Activated CD4-positive, alpha-beta memory T cell treated with anti-CD3 and anti-CD28 coated beads, Interleukin-2, amount 10 ng/mL, durations not matched to agents 7 days and 5 days (primary cell): ENCODE measurements around the gene MAD1L1. TPM values are rescaled to one million over a fixed set of nuclear protein-coding genes. Genes with fewer than 3 reads are reported as not detected.
A peak's percentile ranks its signal among the peaks of the same experiment; 100 is the strongest.

Experiments used
- CTCF ChIA-PET: fragments of 350-600 bp; sonication (Branson Sonifier 250); formaldehyde crosslinking; loops from one replicate; lab custom pipeline; 2021; ENCODE audit warnings: antibody characterized with exemption, inconsistent platforms; lab: Charles Lee
- POLR2A ChIA-PET: fragments of 350-600 bp; sonication (Branson Sonifier 250); formaldehyde crosslinking; loops from one replicate; lab custom pipeline; 2021; ENCODE audit warnings: antibody characterized with exemption; lab: Charles Lee
- DNase-seq: peaks from one replicate; pipeline ENCODE4 v3.0.0-alpha.2; 2020
- H3K27ac Mint-ChIP-seq: one replicate; pipeline ENCODE4 v1.8.0; 2021; ENCODE audit warnings: mild to moderate bottlenecking, mixed read lengths
- H3K27me3 Mint-ChIP-seq: one replicate; pipeline ENCODE4 v1.8.0; 2021; ENCODE audit warnings: mixed read lengths
- H3K36me3 Mint-ChIP-seq: one replicate; pipeline ENCODE4 v1.8.0; 2021; ENCODE audit warnings: low read depth, mixed read lengths
- H3K4me1 Mint-ChIP-seq: one replicate; pipeline ENCODE4 v1.8.0; 2021; ENCODE audit warnings: mixed read lengths
- H3K4me3 Mint-ChIP-seq: one replicate; pipeline ENCODE4 v1.8.0; 2021; ENCODE audit warnings: mild to moderate bottlenecking, mixed read lengths
- H3K9me3 Mint-ChIP-seq: one replicate; pipeline ENCODE4 v1.8.0; 2021; ENCODE audit warnings: mixed read lengths
- total RNA-seq, 2 experiments: library from RNA; stranded (reverse); gene quantifications; one replicate each; pipeline ENCODE4 v1.2.3, GENCODE V29; 2021

Gene MAD1L1
- total RNA-seq, 2 experiments from 2014 or later = 120 to 136 TPM

DNA sequence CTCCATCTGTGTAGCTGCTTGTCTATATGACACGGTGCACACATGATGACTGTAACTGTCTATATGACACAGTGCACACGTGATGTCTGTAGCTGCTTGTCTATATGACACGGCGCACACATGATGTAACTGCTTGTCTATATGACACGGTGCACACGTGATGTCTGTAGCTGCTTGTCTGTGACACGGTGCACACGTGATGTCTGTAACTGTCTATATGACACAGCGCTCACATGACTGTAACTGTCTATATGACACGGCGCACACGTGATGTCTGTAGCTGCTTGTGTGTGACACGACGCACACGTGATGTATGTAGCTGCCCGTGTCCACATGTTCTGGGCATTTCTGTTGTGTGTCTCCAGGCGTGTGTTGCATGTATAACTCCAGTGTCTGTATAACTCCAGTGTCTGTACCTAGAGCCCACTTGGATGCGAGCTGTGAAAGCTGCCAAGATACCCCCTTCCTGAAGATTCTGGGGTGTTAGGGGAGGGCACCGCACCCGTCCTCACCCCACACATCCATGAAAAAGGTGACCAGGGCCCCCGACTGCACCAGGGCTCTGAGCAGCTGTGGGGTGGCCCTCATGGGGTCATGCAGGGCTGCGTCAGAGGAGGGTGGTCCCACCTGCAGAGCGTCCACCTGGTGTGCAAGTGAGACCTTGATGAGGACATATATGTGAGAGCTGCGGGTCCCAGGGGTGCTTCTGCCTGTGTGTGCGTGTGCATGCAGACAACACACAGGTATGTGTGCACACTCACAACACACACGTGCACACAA is 424.7 kb downstream of the MAD1L1 start:
- POLR2A ChIA-PET = no interaction called here
- Mint-ChIP-seq H3K27me3 (peaks cover 2% of the 10 kb centered on the region), H3K4me3 (no peak overlapping the region), H3K27ac (no peak overlapping the region), H3K36me3 (no peaks in the 10 kb centered on the region), H3K4me1 (no peaks in the 10 kb centered on the region), H3K9me3 (no peaks in the 10 kb centered on the region)
- CTCF ChIA-PET = no interaction called here
- DNase-seq = peak; percentile 9

DNA sequence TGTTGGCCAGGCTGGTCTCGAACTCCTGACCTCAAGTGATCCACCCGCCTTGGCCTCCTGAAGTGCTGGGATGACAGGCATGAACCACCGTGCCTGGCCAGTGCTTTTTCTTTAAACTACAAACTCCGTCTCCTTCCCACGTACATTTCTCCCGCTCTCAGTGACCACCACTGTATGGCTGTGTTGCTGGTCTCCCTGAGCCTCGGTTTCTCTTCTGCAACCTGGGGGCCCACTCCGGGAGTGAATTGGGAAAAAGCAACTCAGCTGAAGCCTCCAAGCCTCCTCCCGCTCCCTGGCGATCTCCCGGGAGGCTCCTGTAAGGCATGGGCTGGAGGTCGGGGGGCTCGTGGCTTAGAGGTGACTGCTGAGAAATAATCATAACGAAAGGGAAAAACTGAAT is 426.4 kb downstream of the MAD1L1 start:
- ChIA-PET POLR2A (no interaction called here), CTCF (interaction anchor here (1.0 kb wide), 1 partner anchor 8 kb away, joined by 3 read pairs; no protein-coding TSS in a partner anchor)
- H3K27ac Mint-ChIP-seq = no peak overlapping the region

DNA sequence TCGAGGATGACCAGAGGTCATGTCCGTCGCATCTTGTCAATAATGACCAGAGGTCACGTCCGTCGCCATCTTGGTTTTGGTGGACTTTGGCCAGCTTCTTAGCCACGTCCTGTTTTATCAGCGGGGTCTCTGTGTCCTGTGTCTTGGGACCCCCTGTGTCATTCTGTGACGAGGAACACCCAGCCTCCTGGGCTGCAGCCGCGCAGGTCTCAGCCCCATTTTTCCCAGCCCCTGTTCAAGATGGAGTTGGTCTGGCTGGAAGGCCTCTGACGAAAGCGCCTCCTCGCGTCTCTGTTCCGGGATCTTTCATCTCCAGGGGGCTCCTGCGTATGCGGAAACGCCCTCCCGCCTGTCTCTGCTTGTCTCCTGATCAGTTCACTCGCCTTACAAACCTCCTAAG is 428.4 kb downstream of the MAD1L1 start:
- Mint-ChIP-seq H3K9me3 (no peaks in the 10 kb centered on the region), H3K27ac (no peak overlapping the region), H3K27me3 (peaks cover 7% of the 10 kb centered on the region), H3K4me3 (no peak overlapping the region), H3K36me3 (no peaks in the 10 kb centered on the region), H3K4me1 (no peaks in the 10 kb centered on the region)
- DNase-seq = no peak
- ChIA-PET POLR2A (no interaction called here), CTCF (no interaction called here)

More for the DNA sequence above, 426.4 kb downstream of the MAD1L1 start:
- Mint-ChIP-seq H3K9me3 (no peaks in the 10 kb centered on the region), H3K27me3 (peaks cover 4% of the 10 kb centered on the region), H3K4me1 (no peaks in the 10 kb centered on the region), H3K36me3 (no peaks in the 10 kb centered on the region), H3K4me3 (no peak overlapping the region)
- DNase-seq = no peak

DNA sequence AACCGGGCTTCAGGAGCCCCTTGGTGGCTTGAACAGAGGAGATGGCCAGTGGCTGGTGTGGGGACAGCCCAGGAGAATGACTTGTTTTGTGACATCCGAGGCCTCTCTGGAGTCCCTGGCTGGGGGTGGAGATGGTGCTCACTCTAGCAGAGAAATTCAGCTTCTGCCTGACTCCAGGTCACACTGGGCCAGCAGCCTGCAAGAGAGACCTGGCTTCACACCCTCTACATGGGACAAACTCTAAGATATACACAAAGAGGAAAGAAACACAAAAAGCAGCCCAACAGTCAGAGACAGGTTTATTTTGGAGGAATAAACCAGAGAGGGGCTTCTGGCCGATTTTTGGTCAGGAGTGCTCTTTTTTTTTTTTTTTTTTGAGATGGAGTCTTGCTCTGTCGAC is 429.8 kb downstream of the MAD1L1 start:
- H3K27me3 Mint-ChIP-seq = peaks cover 10% of the 10 kb centered on the region
- POLR2A ChIA-PET = no interaction called here
- H3K4me1 Mint-ChIP-seq = no peaks in the 10 kb centered on the region
- no peak overlapping the region for H3K4me3 Mint-ChIP-seq
- H3K9me3 Mint-ChIP-seq = no peaks in the 10 kb centered on the region
- no peak overlapping the region for H3K27ac Mint-ChIP-seq
- H3K36me3 Mint-ChIP-seq = no peaks in the 10 kb centered on the region
- no peak for DNase-seq
- CTCF ChIA-PET = no interaction called here

DNA sequence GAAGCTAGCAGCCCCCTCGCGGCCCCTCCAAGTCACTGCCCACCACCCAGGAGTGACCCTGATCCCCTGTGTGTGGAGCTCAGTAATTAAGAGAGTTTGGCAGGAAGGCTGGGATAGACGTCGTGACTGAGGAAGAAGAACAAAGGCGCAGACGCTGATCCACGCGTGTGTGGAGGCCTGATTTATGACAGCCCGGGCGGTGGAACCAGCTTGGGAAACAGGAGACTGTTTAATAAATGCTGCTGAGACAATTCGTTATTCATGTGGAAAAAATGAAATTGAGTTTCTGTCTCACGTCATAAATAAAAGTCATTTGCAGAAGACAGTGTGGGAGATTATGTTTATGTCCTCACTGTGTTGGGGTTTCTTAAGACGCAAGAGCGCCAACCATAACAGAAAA is 431.8 kb downstream of the MAD1L1 start:
- no peaks in the 10 kb centered on the region for H3K36me3 Mint-ChIP-seq
- H3K4me3 Mint-ChIP-seq = no peak overlapping the region
- no peaks in the 10 kb centered on the region for H3K4me1 Mint-ChIP-seq
- no peak overlapping the region for H3K27ac Mint-ChIP-seq
- ChIA-PET CTCF (no interaction called here), POLR2A (no interaction called here)
- H3K27me3 Mint-ChIP-seq = peaks cover 19% of the 10 kb centered on the region
- DNase-seq = peak; percentile 4
- H3K9me3 Mint-ChIP-seq = no peaks in the 10 kb centered on the region

DNA sequence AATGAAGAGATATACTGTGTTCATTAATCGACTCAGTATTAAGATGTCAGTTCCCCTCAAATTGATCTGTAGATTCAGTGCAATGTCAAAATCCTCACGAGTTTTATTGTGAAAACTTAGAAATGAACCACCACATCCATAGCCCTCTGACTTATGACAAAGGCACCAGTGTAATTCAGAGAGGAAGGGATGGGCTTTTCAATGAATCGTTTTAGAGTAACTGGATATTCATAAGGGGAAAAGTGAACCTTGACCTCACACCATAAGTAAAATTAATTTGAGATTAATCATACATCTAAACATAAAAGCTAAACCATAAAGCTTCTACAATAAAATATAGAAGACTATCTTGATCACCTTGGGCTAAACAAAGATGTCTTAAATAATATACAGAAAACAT is 434.6 kb downstream of the MAD1L1 start:
- no peak overlapping the region for H3K4me3 Mint-ChIP-seq
- ChIA-PET POLR2A (no interaction called here), CTCF (no interaction called here)
- no peaks in the 10 kb centered on the region for H3K4me1 Mint-ChIP-seq
- H3K27ac Mint-ChIP-seq = no peak overlapping the region
- H3K36me3 Mint-ChIP-seq = peaks cover 4% of the 10 kb centered on the region
- H3K27me3 Mint-ChIP-seq = peaks cover 37% of the 10 kb centered on the region
- DNase-seq = no peak
- peaks cover 21% of the 10 kb centered on the region for H3K9me3 Mint-ChIP-seq

DNA sequence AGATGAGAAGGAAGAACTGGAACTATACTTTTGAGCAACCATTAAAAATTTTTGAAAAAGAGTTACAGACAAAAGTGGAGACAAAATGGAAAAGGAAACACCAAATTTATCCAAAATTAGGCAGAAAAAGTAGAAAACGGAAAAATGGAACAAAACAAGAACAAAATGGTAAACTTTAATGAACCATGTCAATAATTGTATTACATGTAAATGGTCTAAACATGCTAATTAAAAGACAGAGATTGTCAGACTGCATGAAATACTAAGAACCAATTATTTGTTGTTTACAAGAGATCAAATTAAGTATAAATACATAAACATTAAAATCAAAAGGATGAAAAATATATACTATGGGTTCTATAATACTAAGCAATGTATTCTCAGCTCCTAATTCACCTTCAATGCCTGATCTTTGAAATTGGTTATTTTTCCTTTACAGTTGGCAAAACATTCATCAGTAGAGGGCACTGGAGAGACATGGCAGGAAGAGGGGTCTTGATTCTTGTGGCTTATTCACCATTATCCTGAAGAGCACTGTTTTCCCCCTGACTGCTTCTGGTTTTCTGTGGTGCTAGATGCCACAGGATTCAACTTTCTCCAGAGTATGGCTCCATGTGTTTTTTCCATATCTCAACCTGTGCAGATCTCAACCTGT is 437.7 kb downstream of the MAD1L1 start:
- POLR2A ChIA-PET = no interaction called here
- Mint-ChIP-seq H3K4me3 (no peak overlapping the region), H3K36me3 (peaks cover 4% of the 10 kb centered on the region), H3K27ac (no peak overlapping the region), H3K27me3 (peaks cover 36% of the 10 kb centered on the region), H3K9me3 (peaks cover 21% of the 10 kb centered on the region), H3K4me1 (no peaks in the 10 kb centered on the region)
- CTCF ChIA-PET = interaction anchor here (0.9 kb wide), 1 partner anchor 400 kb away, joined by 4 read pairs; no protein-coding TSS in a partner anchor
- no peak for DNase-seq

DNA sequence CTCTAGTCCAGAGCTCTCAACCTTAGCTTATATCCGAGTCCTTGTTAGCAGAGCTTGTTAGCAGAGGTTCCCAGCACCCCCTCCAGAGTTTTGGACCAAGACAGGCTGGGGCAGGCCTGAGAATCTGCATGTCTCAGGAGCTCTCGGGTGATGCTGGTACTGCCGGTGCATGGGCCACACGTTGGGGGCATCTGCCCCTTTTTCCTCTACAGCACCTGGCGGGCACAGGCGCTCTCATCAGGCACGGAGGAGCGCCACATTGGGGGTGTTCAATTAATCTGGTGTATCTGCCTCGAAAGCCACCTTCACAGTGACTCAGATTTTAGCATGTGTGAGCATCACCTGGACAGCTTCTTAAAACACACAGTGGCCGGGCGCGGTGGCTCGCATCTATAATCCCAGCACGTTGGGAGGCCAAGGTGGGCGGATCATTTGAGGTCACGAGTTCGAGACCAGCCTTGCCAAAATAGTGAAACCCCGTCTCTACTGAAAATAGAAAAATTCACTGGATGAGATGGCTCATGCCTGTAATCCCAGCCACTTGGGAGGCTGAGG is 445.0 kb downstream of the MAD1L1 start:
- Mint-ChIP-seq H3K27me3 (peaks cover 17% of the 10 kb centered on the region), H3K4me1 (no peaks in the 10 kb centered on the region), H3K9me3 (peaks cover 3% of the 10 kb centered on the region), H3K27ac (no peak overlapping the region), H3K4me3 (no peak overlapping the region), H3K36me3 (no peaks in the 10 kb centered on the region)
- ChIA-PET CTCF (no interaction called here), POLR2A (no interaction called here)
- no peak for DNase-seq

DNA sequence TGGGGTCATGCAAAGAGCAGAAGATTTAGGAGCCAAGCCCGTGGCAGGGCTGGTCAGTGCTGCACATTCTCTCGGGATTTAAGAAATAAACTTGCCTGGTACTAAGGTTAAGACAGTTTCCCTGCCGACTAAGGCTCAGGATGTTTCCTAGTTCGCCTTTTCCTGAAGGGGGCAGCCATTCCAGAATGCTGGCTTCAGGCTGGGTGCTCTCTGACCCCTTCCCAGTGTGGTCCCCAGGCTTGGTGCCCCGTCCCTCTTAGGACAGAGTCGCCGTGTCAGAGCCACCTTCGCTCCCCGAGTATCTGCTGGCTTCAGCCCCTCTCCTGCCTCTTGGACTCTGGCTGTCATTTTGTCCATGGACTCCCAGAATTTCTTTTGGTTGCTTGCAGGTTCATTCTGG is 445.5 kb downstream of the MAD1L1 start:
- peaks cover 3% of the 10 kb centered on the region for H3K9me3 Mint-ChIP-seq
- no peaks in the 10 kb centered on the region for H3K4me1 Mint-ChIP-seq
- no peak overlapping the region for H3K27ac Mint-ChIP-seq
- H3K36me3 Mint-ChIP-seq = no peaks in the 10 kb centered on the region
- ChIA-PET CTCF (no interaction called here), POLR2A (no interaction called here)
- peaks cover 14% of the 10 kb centered on the region for H3K27me3 Mint-ChIP-seq
- DNase-seq = no peak
- H3K4me3 Mint-ChIP-seq = no peak overlapping the region

DNA sequence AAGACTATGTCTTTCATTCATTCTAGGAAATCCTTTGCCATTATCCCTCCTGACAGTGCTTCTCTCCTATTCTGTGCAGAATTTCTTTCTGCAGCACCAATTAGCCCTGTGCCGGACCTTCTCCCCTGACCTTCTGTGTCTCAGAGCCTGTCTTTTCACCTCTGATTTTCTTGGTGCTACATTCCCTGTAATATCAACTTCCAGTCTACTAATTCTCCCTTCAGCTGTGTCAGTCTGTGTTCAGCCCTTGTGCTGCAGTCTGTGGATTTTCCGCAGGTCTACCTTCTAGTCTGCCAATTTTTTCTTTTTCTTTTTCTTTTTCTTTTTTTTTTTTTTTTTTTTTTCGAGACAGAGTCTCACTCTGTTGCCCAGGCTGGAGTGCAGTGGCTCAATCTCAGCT is 446.9 kb downstream of the MAD1L1 start:
- DNase-seq = no peak
- Mint-ChIP-seq H3K36me3 (no peaks in the 10 kb centered on the region), H3K27me3 (peaks cover 14% of the 10 kb centered on the region), H3K4me1 (no peaks in the 10 kb centered on the region), H3K4me3 (no peak overlapping the region), H3K9me3 (peaks cover 3% of the 10 kb centered on the region), H3K27ac (no peak overlapping the region)
- ChIA-PET POLR2A (no interaction called here), CTCF (no interaction called here)

DNA sequence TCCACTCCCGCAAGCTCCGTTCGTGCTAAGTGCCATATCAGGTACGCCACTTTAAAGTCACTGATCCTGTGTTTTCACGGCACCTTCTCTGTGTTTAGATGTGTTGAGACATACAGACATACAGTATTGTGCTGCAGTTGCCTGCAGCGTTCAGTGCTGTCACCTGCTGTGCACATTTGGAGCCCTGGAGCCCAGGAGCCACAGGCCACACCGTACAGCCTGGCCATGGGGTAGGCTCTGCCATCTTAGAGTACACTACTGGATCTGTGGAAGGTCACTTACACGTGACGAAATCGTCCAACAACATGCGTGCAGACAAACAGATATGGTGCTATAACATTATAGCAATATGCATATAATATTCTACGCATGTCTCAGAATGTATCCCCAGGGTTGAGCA is 451.4 kb downstream of the MAD1L1 start:
- peaks cover 19% of the 10 kb centered on the region for H3K27me3 Mint-ChIP-seq
- CTCF ChIA-PET = interaction anchor here (1.1 kb wide), 1 partner anchor 9 kb away, joined by 3 read pairs; no protein-coding TSS in a partner anchor
- POLR2A ChIA-PET = no interaction called here
- H3K4me1 Mint-ChIP-seq = no peaks in the 10 kb centered on the region
- H3K27ac Mint-ChIP-seq = no peak overlapping the region
- DNase-seq = no peak
- no peak overlapping the region for H3K4me3 Mint-ChIP-seq
- peaks cover 9% of the 10 kb centered on the region for H3K9me3 Mint-ChIP-seq
- no peaks in the 10 kb centered on the region for H3K36me3 Mint-ChIP-seq

DNA sequence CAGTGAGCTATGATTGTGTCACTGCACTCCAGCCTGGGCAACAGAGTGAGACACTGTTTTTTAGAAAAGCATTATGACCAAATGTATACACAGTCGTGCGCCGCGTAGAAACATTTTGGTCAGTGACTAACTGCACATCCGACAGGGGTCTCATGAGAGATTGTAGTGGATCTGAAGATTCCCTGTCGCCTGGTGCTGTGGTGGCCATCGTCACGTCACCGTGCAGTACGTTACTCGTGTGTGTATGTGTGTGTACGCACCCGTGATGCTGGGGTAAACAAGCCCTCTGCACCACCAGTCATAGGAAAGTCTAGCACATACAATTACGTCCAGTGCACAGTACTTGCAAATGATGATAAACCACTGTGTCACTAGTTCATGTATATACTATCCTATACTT is 453.3 kb downstream of the MAD1L1 start:
- CTCF ChIA-PET = no interaction called here
- no peaks in the 10 kb centered on the region for H3K4me1 Mint-ChIP-seq
- no peak for DNase-seq
- no peaks in the 10 kb centered on the region for H3K36me3 Mint-ChIP-seq
- no peak overlapping the region for H3K4me3 Mint-ChIP-seq
- POLR2A ChIA-PET = no interaction called here
- peaks cover 6% of the 10 kb centered on the region for H3K9me3 Mint-ChIP-seq
- H3K27ac Mint-ChIP-seq = no peak overlapping the region
- H3K27me3 Mint-ChIP-seq = peaks cover 14% of the 10 kb centered on the region

DNA sequence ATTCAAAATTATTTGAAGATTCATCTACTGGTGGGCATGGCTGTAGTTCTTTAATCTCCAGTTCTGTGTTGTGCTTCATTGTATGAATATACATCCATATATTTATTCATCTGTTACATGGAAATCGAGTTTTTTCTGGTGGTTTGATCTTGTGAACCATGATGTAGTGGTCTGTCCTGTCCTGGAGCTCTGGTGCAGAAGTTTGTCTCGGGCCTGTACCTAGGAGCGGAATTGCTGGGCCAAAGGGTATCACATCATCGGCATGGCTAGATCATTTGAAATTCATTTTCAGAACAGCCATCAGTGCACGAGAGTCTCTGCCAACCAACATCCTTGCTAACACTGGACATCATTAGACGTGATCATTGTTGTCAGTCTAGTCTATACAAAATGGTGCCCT is 455.6 kb downstream of the MAD1L1 start:
- H3K4me1 Mint-ChIP-seq = no peaks in the 10 kb centered on the region
- ChIA-PET CTCF (no interaction called here), POLR2A (interaction anchor here (0.5 kb wide), 1 partner anchor 173 kb away, joined by 3 read pairs; no protein-coding TSS in a partner anchor)
- peaks cover 10% of the 10 kb centered on the region for H3K27me3 Mint-ChIP-seq
- no peak overlapping the region for H3K27ac Mint-ChIP-seq
- no peak overlapping the region for H3K4me3 Mint-ChIP-seq
- DNase-seq = no peak
- H3K36me3 Mint-ChIP-seq = no peaks in the 10 kb centered on the region
- peaks cover 13% of the 10 kb centered on the region for H3K9me3 Mint-ChIP-seq
